Neural cell (in vitro differentiated cells): ENCODE measurements around the gene KSR2. TPM values are rescaled to one million over a fixed set of nuclear protein-coding genes. Genes with fewer than 3 reads are reported as not detected.

Experiments
- H2AFZ ChIP-seq: fragments of 200-600, 300-800 bp; sonication (generic), shearing (Covaris generic); 2 replicates; pipeline ENCODE4 v1.6.0; 2014; ENCODE audit warnings: low read depth, mild to moderate bottlenecking, antibody characterized with exemption, low read length, moderate library complexity
- H3F3A ChIP-seq: fragments of 200-600 bp; shearing (Covaris generic); 2 replicates; pipeline ENCODE4 v1.6.1; 2016; ENCODE audit warnings: mild to moderate bottlenecking, moderate library complexity, mixed read lengths, antibody characterized with exemption, low read length; ENCODE audit not compliant: insufficient read depth, poor library complexity, severe bottlenecking
- H3K27ac ChIP-seq: fragments of 200-600, 300-800 bp; sonication (generic), shearing (Covaris generic); 2 replicates; pipeline ENCODE4 v1.5.1; 2014; ENCODE audit warnings: mild to moderate bottlenecking, low read length, moderate library complexity
- H3K27me3 ChIP-seq: fragments of 300-800, 200-600 bp; sonication (generic), shearing (Covaris generic); 2 replicates; pipeline ENCODE4 v1.6.0; 2014; ENCODE audit warnings: mild to moderate bottlenecking, low read depth, low read length, moderate library complexity; ENCODE audit not compliant: insufficient read depth
- H3K36me3 ChIP-seq: fragments of 300-800, 200-600 bp; sonication (generic), shearing (Covaris generic); 2 replicates; pipeline ENCODE4 v1.5.1; 2014; ENCODE audit warnings: mild to moderate bottlenecking, antibody characterized with exemption, low read length, moderate library complexity; ENCODE audit not compliant: insufficient read depth
- H3K4me2 ChIP-seq: fragments of 300-800, 200-600 bp; sonication (generic), shearing (Covaris generic); 2 replicates; pipeline ENCODE4 v1.6.0; 2014; ENCODE audit warnings: mild to moderate bottlenecking, low read length
- H3K4me3 ChIP-seq: fragments of 300-800, 200-600 bp; sonication (generic), shearing (Covaris generic); 2 replicates; pipeline ENCODE4 v1.5.1; 2014; ENCODE audit warnings: mild to moderate bottlenecking, low read length, moderate library complexity
- H3K79me2 ChIP-seq: fragments of 200-600 bp; shearing (Covaris generic); replicated peaks from 2 replicates; pipeline ENCODE4 v1.6.0; 2014; ENCODE audit warnings: mild to moderate bottlenecking, low read length, moderate library complexity; ENCODE audit not compliant: insufficient read depth
- H3K9ac ChIP-seq: fragments of 300-800, 200-600 bp; sonication (generic), shearing (Covaris generic); 2 replicates; pipeline ENCODE4 v1.6.1; 2016; ENCODE audit warnings: mild to moderate bottlenecking, low read length, mixed read lengths
- H3K9me2 ChIP-seq: fragments of 200-600 bp; shearing (Covaris generic); 2 replicates; pipeline ENCODE4 v1.6.1; 2016; ENCODE audit warnings: mild to moderate bottlenecking, low read length, mixed read lengths; ENCODE audit not compliant: insufficient read depth
- H3K9me3 ChIP-seq: fragments of 200-600, 300-800 bp; sonication (generic), shearing (Covaris generic); 2 replicates; pipeline ENCODE4 v1.6.1; 2016; ENCODE audit warnings: mild to moderate bottlenecking, mixed run types, low read length, moderate library complexity, mixed read lengths
- H4K20me1 ChIP-seq: fragments of 200-600 bp; shearing (Covaris generic); 2 replicates; pipeline ENCODE4 v1.6.1; 2016; ENCODE audit warnings: mild to moderate bottlenecking, mixed run types; ENCODE audit not compliant: insufficient read depth
- EP300 ChIP-seq: fragments of 450-650 bp; conservative IDR thresholded peaks from 2 replicates; pipeline ENCODE4 v1.6.1; 2014; ENCODE audit warnings: antibody characterized with exemption, mild to moderate bottlenecking, moderate library complexity; ENCODE audit not compliant: poor library complexity, severe bottlenecking
- EZH2 ChIP-seq: fragments of 200-600, 300-800 bp; shearing (Covaris generic), sonication (generic); IDR thresholded peaks from 2 replicates; pipeline ENCODE4 v1.6.1; 2014; ENCODE audit warnings: antibody characterized with exemption, low read length, borderline replicate concordance, mild to moderate bottlenecking; ENCODE audit not compliant: insufficient read depth, poor library complexity, severe bottlenecking
- MXI1 ChIP-seq: fragments of 450-650 bp; conservative IDR thresholded peaks from 2 replicates; pipeline ENCODE4 v1.6.1; 2014; ENCODE audit warnings: antibody characterized with exemption, mild to moderate bottlenecking; ENCODE audit not compliant: poor library complexity, severe bottlenecking
- POLR2AphosphoS5 ChIP-seq: IDR thresholded peaks from 2 replicates; pipeline ENCODE4 v1.6.1; 2012
- RAD21 ChIP-seq: fragments of 450-650 bp; conservative IDR thresholded peaks from 2 replicates; pipeline ENCODE4 v1.6.1; 2014; ENCODE audit warnings: antibody characterized with exemption, mild to moderate bottlenecking, moderate library complexity
- SMC3 ChIP-seq: fragments of 450-650 bp; conservative IDR thresholded peaks from 2 replicates; pipeline ENCODE4 v1.6.1; 2014; ENCODE audit warnings: antibody characterized with exemption, mild to moderate bottlenecking, moderate library complexity; ENCODE audit not compliant: poor library complexity
- TAF1 ChIP-seq: IDR thresholded peaks from 2 replicates; pipeline ENCODE4 v1.6.1; 2012; ENCODE audit warnings: low read depth
- polyA plus RNA-seq: library from polyadenylated mRNA; depleted of rRNA; stranded (reverse); fragments of >200 nt; gene quantifications from 2 replicates; pipeline ENCODE4 v1.2.3, GENCODE V29; 2014
- TF ChIP-seq, protein P1 (sequence below): IDR thresholded peaks from 2 replicates; pipeline ENCODE4 v1.6.1; 2012; ENCODE audit warnings: borderline replicate concordance
- TF ChIP-seq, protein P2 (sequence below): fragments of 450-650 bp; IDR thresholded peaks from 2 replicates; pipeline ENCODE4 v1.5.1; 2014; ENCODE audit warnings: antibody characterized with exemption, mild to moderate bottlenecking, moderate library complexity; ENCODE audit not compliant: poor library complexity, severe bottlenecking

KSR2 gene
- polyA plus RNA-seq, 1 donor from 2014 or later = 3.0 TPM

DNA sequence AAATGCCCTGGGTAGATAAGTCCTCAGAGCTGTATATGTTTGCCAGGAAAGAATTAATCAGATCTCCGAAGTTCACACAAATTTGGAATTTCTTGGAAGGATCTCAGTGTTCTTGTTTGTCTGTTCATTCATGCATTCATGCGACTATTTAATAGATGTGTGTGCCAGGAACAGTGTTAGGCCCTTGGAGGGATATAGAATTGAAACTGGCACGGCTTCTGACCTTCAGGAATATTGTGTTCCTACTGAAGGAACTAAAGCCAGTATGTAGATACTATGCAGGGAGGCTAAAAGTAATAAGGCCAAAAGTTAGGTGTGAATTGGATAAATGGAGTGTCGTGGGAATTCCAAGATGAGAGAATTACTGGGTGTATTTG is 441.3 kb downstream of the KSR2 start:
- no peaks in the 10 kb centered on the region for H3K27me3 ChIP-seq
- no peaks in the 10 kb centered on the region for H3K79me2 ChIP-seq
- H3F3A ChIP-seq = no peaks in the 10 kb centered on the region
- no peaks in the 10 kb centered on the region for H3K9me3 ChIP-seq
- H3K27ac ChIP-seq = no peak overlapping the region
- H3K4me3 ChIP-seq = no peak overlapping the region
- H3K4me2 ChIP-seq = no peak overlapping the region
- H4K20me1 ChIP-seq = no peaks in the 10 kb centered on the region
- H3K36me3 ChIP-seq = no peaks in the 10 kb centered on the region
- H2AFZ ChIP-seq = no peak overlapping the region
- H3K9ac ChIP-seq = no peak overlapping the region
- H3K9me2 ChIP-seq = no peaks in the 10 kb centered on the region
- TF ChIP-seq RAD21 = no peak
- no peak for TF ChIP-seq SMC3
- TF ChIP-seq TAF1 = no peak
- TF ChIP-seq EP300 = no peak
- no peak for TF ChIP-seq EZH2
- no peak for TF ChIP-seq POLR2AphosphoS5
- TF ChIP-seq, protein P1, sequence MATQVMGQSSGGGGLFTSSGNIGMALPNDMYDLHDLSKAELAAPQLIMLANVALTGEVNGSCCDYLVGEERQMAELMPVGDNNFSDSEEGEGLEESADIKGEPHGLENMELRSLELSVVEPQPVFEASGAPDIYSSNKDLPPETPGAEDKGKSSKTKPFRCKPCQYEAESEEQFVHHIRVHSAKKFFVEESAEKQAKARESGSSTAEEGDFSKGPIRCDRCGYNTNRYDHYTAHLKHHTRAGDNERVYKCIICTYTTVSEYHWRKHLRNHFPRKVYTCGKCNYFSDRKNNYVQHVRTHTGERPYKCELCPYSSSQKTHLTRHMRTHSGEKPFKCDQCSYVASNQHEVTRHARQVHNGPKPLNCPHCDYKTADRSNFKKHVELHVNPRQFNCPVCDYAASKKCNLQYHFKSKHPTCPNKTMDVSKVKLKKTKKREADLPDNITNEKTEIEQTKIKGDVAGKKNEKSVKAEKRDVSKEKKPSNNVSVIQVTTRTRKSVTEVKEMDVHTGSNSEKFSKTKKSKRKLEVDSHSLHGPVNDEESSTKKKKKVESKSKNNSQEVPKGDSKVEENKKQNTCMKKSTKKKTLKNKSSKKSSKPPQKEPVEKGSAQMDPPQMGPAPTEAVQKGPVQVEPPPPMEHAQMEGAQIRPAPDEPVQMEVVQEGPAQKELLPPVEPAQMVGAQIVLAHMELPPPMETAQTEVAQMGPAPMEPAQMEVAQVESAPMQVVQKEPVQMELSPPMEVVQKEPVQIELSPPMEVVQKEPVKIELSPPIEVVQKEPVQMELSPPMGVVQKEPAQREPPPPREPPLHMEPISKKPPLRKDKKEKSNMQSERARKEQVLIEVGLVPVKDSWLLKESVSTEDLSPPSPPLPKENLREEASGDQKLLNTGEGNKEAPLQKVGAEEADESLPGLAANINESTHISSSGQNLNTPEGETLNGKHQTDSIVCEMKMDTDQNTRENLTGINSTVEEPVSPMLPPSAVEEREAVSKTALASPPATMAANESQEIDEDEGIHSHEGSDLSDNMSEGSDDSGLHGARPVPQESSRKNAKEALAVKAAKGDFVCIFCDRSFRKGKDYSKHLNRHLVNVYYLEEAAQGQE = no peak
- TF ChIP-seq, protein P2, sequence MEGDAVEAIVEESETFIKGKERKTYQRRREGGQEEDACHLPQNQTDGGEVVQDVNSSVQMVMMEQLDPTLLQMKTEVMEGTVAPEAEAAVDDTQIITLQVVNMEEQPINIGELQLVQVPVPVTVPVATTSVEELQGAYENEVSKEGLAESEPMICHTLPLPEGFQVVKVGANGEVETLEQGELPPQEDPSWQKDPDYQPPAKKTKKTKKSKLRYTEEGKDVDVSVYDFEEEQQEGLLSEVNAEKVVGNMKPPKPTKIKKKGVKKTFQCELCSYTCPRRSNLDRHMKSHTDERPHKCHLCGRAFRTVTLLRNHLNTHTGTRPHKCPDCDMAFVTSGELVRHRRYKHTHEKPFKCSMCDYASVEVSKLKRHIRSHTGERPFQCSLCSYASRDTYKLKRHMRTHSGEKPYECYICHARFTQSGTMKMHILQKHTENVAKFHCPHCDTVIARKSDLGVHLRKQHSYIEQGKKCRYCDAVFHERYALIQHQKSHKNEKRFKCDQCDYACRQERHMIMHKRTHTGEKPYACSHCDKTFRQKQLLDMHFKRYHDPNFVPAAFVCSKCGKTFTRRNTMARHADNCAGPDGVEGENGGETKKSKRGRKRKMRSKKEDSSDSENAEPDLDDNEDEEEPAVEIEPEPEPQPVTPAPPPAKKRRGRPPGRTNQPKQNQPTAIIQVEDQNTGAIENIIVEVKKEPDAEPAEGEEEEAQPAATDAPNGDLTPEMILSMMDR = no peak
- no peak for TF ChIP-seq MXI1

DNA sequence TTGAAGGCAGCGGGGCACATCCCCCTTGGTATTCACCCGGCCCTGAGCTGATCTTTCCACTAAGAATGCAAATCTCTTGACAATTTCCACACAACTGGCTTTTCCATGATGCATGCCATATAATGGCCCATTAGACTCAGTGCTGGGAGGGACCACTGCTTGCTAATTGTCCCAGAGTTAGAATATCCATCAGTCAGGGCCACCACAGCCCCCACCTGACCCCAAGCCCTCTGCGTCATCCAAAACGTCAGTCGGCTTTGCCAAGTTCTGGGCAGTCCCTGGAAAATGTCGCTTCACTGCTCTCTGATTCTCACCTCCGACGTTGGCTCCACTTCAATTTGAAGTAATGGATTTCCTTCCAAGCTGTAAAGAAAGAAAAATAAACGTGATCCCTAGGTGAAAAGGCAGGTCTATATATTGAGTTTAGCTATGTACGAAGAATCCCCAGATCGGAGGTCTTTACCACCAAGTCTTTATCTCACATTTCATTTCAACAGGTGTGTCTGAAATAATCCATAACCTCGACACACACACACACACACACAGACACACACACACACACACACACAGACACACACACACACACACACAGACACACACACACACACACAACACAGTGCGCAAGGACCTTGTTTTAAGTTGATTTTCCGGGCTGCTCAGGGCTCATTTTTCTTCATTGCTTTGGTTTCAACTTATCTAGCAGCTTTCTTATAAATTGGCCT is 441.9 kb downstream of the KSR2 start:
- H3K79me2 ChIP-seq = no peaks in the 10 kb centered on the region
- H3K4me2 ChIP-seq = no peak overlapping the region
- no peak overlapping the region for H3K27ac ChIP-seq
- H3K9me3 ChIP-seq = no peaks in the 10 kb centered on the region
- H3K36me3 ChIP-seq = no peaks in the 10 kb centered on the region
- no peak overlapping the region for H2AFZ ChIP-seq
- no peak for TF ChIP-seq SMC3
- no peak for TF ChIP-seq EP300
- no peak for TF ChIP-seq RAD21
- no peak for TF ChIP-seq POLR2AphosphoS5
- no peak overlapping the region for H3K4me3 ChIP-seq
- H3K27me3 ChIP-seq = no peaks in the 10 kb centered on the region
- no peaks in the 10 kb centered on the region for H4K20me1 ChIP-seq
- no peaks in the 10 kb centered on the region for H3F3A ChIP-seq
- no peaks in the 10 kb centered on the region for H3K9me2 ChIP-seq
- H3K9ac ChIP-seq = no peak overlapping the region
